ENCODE measurements around the gene ADAMTS9. TPM values are rescaled to one million over a fixed set of nuclear protein-coding genes. Genes with fewer than 3 reads are reported as not detected.

Gene ADAMTS9
- total and polyA plus RNA-seq, 2 donors (not counting 3 experiments of a cell fraction or from before 2014, with no cell fraction given), result 6.5 to 23.9 TPM

DNA sequence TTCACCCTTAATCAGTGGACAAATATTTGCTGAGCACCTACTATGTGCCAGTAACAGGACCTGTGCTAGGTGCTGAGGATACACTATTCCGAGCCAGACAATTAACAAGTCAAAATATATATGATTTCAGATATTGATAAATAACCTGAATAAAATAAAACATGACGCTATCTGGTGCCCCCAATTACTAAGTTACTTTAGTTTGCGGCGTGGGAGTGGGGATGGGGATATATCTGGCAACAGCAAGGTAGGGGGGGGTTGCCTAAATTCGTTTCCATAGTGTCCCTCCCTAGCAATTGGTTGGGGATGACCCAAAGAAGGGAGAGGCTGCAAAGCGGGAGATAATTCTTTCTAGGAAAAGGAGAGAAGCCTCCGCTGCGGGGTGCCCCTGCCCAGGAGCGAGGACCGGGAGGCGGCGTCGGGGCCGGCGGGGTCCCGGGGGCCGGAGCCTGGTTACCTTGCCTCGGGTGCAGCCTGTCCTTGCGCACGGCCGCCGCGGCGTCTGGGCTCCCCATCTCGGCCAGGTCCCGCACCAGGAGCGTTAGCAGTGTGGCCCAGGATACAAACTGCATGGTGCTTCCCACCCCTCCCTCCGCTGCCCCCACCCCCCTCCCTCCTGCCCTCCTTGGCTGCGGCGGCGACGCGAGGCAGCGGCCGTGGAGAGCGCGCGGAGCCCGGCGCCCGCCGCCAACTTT, 567 bp downstream of the ADAMTS9 start:
- peak overlapping the region; percentile 59 for H2AFZ ChIP-seq (ENCODE audit: low read depth, low read length)
- H4K20me1 ChIP-seq (replicated peaks; ENCODE audit: control insufficient read depth, extremely low read depth, insufficient read depth, low read length), result no peaks in the 10 kb centered on the region
- no peaks in the 10 kb centered on the region for H3K27me3 ChIP-seq (ENCODE audit: control insufficient read depth in 2 of 2, insufficient read depth in 2 of 2, low read length in 2 of 2)
- dilution Hi-C loops (cut with MboI; ENCODE audit: extremely low pct_ligation_motif_present, low sequenced_read_pairs) (no loop called here), intact Hi-C loops (cut with micrococcal nuclease) (loop anchor here (5.0 to 10.0 kb wide), 4 partner anchors 220 to 750 kb away; no protein-coding TSS in a partner anchor)
- peaks cover 21% of the 10 kb centered on the region for H3K4me1 ChIP-seq (ENCODE audit: control insufficient read depth, extremely low read depth, insufficient read depth, low read length)
- CTCF ChIA-PET, result interaction anchor here (0.6 to 1.9 kb wide), 10 partner anchors 36 to 483 kb away, joined by 3 to 10 read pairs (median 4); no protein-coding TSS in a partner anchor
- TF ChIP-seq JUN (IDR thresholded peaks at IDR 0.05; ENCODE audit: borderline replicate concordance, insufficient read depth, insufficient read length, low read depth) (no peak), FOS (IDR thresholded peaks at IDR 0.05; ENCODE audit: borderline replicate concordance, insufficient read depth, low read length) (no peak), GATA2 (IDR thresholded peaks at IDR 0.05; ENCODE audit: insufficient read depth, insufficient read length, low read depth, low read length) (no peak), EZH2 (IDR thresholded peaks at IDR 0.05; ENCODE audit: borderline replicate concordance, low read depth, low read length, severe bottlenecking) (no peak), POLR2A (IDR thresholded peaks at IDR 0.05; ENCODE audit: low read depth, low read length) (no peak), POLR2AphosphoS5 (IDR thresholded peaks at IDR 0.05; ENCODE audit: insufficient read depth, low read depth, low read length) (no peak), MYC (IDR thresholded peaks at IDR 0.05; ENCODE audit: low read depth, low read length) (no peak)
- TF ChIP-seq, protein P1, sequence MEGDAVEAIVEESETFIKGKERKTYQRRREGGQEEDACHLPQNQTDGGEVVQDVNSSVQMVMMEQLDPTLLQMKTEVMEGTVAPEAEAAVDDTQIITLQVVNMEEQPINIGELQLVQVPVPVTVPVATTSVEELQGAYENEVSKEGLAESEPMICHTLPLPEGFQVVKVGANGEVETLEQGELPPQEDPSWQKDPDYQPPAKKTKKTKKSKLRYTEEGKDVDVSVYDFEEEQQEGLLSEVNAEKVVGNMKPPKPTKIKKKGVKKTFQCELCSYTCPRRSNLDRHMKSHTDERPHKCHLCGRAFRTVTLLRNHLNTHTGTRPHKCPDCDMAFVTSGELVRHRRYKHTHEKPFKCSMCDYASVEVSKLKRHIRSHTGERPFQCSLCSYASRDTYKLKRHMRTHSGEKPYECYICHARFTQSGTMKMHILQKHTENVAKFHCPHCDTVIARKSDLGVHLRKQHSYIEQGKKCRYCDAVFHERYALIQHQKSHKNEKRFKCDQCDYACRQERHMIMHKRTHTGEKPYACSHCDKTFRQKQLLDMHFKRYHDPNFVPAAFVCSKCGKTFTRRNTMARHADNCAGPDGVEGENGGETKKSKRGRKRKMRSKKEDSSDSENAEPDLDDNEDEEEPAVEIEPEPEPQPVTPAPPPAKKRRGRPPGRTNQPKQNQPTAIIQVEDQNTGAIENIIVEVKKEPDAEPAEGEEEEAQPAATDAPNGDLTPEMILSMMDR (IDR thresholded peaks at IDR 0.05; ENCODE audit: extremely low read depth in 1 of 2, insufficient read depth in 1 of 2, low read depth in 1 of 2, low read length in 2 of 2), result no peak
- TF ChIP-seq, protein P2, sequence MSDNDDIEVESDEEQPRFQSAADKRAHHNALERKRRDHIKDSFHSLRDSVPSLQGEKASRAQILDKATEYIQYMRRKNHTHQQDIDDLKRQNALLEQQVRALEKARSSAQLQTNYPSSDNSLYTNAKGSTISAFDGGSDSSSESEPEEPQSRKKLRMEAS (IDR thresholded peaks at IDR 0.05; ENCODE audit: insufficient read depth, insufficient read length), result no peak
- BruUV-seq (replicated peaks), result TSS peak; percentile 24
- no peak for FAIRE-seq
- no peaks in the 10 kb centered on the region for H3K9me1 ChIP-seq (replicated peaks; ENCODE audit: control insufficient read depth, extremely low read depth, insufficient read depth, low read length)
- H3K4me3 ChIP-seq (replicated peaks in 1 of 3; ENCODE audit: insufficient read depth in 1 of 3, low read depth in 1 of 3, low read length in 3 of 3), result peak overlapping the region; percentile 61 to 89 (median 88)
- no peaks in the 10 kb centered on the region for H3K36me3 ChIP-seq (ENCODE audit: control insufficient read depth in 2 of 2, extremely low read depth in 1 of 2, insufficient read depth in 2 of 2, low read length in 2 of 2)
- DNase-seq (ENCODE audit: low read depth, low spot score), result peak; percentile 16
- peak overlapping the region; percentile 86 for H3K9ac ChIP-seq (replicated peaks; ENCODE audit: extremely low read depth, insufficient read depth, low read length)
- no peaks in the 10 kb centered on the region for H3K9me3 ChIP-seq (replicated peaks; ENCODE audit: control insufficient read depth, insufficient read depth, low read length)
- peak overlapping the region; percentile 94 for H3K4me2 ChIP-seq (ENCODE audit: insufficient read depth, low read length)
- POLR2A ChIA-PET, result interaction anchor here (0.7 kb wide), 1 partner anchor 185 kb away, joined by 3 read pairs; no protein-coding TSS in a partner anchor
- peaks cover 31% of the 10 kb centered on the region for H3K79me2 ChIP-seq (ENCODE audit: control insufficient read depth, insufficient read depth, low read length)
- peak overlapping the region; percentile 84 for H3K27ac ChIP-seq (ENCODE audit: insufficient read depth, low read depth, low read length)
